RWPE1 (cell line): ENCODE data around the gene NFATC1.

Source experiments
- CTCF ChIA-PET: fragments of 350-600 bp; sonication (Branson Sonifier 250); formaldehyde crosslinking; extraction: SDS; loops from one replicate; lab custom pipeline; 2021; lab: Yijun Ruan, JAX
- POLR2A ChIA-PET: fragments of 400-600 bp; formaldehyde crosslinking; extraction: SDS; loops from one replicate; lab custom pipeline; 2020; ENCODE audit warnings: antibody characterized with exemption; ENCODE audit not compliant: low non-redundant PET; lab: Yijun Ruan, JAX
- DNase-seq: peaks from one replicate; pipeline ENCODE4 v3.0.0; 2012; ENCODE audit warnings: low spot score
- H3K27ac ChIP-seq: fragments of 450-650 bp; 2 replicates; pipeline ENCODE4 v1.5.1; 2017
- CTCF ChIP-seq: fragments of 450-650 bp; conservative IDR thresholded peaks from 2 replicates; pipeline ENCODE4 v1.5.1; 2017; ENCODE audit warnings: low read depth, mild to moderate bottlenecking

The NFATC1 gene

GRCh38 chr18:79416677-79417052, 20.9 kb downstream of the NFATC1 start:
- no peak for DNase-seq
- TF ChIP-seq CTCF = no peak
- no peak overlapping the region for H3K27ac ChIP-seq
- ChIA-PET CTCF (interaction anchor here (0.6 kb wide), 1 partner anchor 34 kb away, joined by 3 read pairs; no protein-coding TSS in a partner anchor), POLR2A (interaction anchor here (0.5 kb wide), 1 partner anchor 32 kb away, joined by 3 read pairs; no protein-coding TSS in a partner anchor)

- H3K27ac ChIP-seq = 0 out of 2 replicates have a peak overlapping the region, but pooled peaks have one; percentile 7
- POLR2A ChIA-PET = no interaction called here
Measured at GRCh38 chr18:79418236-79418635, 22.5 kb downstream of the NFATC1 start.

GRCh38 chr18:79418642-79419041, 22.9 kb downstream of the NFATC1 start:
- CTCF ChIA-PET = no interaction called here

More at GRCh38 chr18:79418236-79418635, 22.5 kb downstream of the NFATC1 start:
- CTCF ChIA-PET = no interaction called here
- no peak for TF ChIP-seq CTCF
- no peak for DNase-seq

GRCh38 chr18:79420033-79420745, 24.5 kb downstream of the NFATC1 start:
- H3K27ac ChIP-seq = no peak overlapping the region
- no peak for DNase-seq
- POLR2A ChIA-PET = no interaction called here
- TF ChIP-seq CTCF = no peak
- CTCF ChIA-PET = no interaction called here

More at GRCh38 chr18:79418642-79419041, 22.9 kb downstream of the NFATC1 start:
- no peak for TF ChIP-seq CTCF
- peak overlapping the region; percentile 7; the same call in 1 of the 2 replicates for H3K27ac ChIP-seq
- POLR2A ChIA-PET = no interaction called here
- no peak for DNase-seq

GRCh38 chr18:79421275-79421857, 25.6 kb downstream of the NFATC1 start:
- DNase-seq = no peak
- peak overlapping the region; percentile 19; the same call in 1 of the 2 replicates for H3K27ac ChIP-seq
- CTCF ChIA-PET = no interaction called here
- no peak for TF ChIP-seq CTCF
- POLR2A ChIA-PET = no interaction called here

- no peak for DNase-seq
- CTCF ChIA-PET = no interaction called here
Measured at GRCh38 chr18:79422022-79422782, 26.5 kb downstream of the NFATC1 start.

More at GRCh38 chr18:79422022-79422782, 26.5 kb downstream of the NFATC1 start:
- TF ChIP-seq CTCF = no peak
- POLR2A ChIA-PET = no interaction called here
- H3K27ac ChIP-seq = peak overlapping the region; percentile 19; the same call in 1 of the 2 replicates
